NCI-H446 treated with DMSO at 0.1 percent for 48 hours (cell line): Measurements from ENCODE around the gene TRIM75.
"Not testable (repeated sequence)": the region's sequence is repeated elsewhere in the genome, so short reads cannot be mapped to it uniquely, and the experiment has no call there.

Experiments
- DNase-seq: peaks from one replicate; lab custom pipeline; 2025; lab: John Stamatoyannopoulos, UW

TRIM75 gene

DNA sequence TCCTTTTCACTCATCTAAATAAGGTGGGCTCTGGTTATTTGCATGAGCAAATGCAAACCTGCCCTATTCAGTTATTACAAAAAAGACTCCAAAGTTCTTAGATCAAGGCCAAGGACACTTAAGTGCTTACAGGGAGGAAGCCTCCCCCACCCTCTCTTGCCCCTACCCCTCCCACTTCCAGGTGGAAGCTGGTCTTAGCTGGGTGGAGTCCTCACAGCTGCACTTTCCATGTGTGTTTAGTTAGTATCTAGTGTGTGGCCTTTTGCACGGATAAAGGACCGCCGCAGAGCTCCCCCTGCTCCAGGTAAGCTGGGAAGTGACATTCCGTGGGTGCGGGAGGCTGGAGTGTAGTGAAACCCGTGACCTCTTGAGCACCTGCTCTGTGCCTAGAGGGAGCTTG, at the start of gene TRIM75:
Gene TRIM75 (plus strand): TSS at position 222 of the 400 bp plus-strand sequence. CDS start 5,282 bp downstream, outside the sequence.
- DNase-seq: no peak

DNA sequence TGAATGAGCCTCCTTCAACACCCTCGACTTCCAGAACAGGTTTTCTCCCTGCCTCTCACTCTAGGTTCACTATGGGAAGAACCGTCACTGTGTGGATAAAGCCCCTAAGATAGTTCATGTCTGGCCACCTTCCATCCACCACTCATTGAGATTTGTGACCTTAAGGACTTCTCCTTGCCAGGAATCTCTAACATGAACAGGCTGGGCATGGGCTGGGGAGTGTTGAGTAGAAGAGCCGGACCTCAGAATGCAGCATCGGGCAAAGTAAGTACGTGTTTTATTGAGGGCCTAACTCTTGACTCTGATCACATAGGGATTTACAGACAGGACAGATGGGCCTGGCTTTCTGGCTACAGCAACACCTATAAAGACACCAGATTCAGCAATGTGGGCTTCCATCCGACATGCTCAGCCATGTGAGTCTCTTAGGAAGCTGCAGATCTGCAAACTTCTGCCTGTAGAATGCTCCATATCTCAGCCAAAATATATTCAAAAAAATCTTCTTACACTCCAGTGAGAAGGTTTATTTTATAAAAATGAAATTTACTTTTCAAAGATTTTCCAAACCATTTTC, 48.2 kb upstream of the TRIM75 start:
- no peak for DNase-seq

DNA sequence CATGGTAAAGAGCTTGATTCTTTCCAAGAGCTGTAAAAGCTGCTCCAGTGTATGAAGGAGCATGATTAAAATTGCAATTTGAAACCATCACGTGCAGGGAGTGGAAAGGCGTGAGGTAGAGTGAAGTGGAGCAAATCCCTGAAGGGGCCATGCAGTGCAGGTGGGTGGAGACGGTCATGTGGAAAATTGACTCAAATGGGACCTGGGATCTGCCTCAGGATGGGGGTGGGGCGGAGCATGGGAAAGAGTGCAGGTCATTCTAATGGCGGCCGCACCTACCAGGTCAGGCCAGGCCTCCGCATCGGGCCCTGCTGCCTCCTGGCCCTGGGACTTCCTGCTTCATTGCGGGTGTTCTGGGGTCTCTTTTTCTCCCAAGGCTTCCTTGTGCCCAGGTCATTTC, 47.2 kb upstream of the TRIM75 start:
- DNase-seq: no peak

DNA sequence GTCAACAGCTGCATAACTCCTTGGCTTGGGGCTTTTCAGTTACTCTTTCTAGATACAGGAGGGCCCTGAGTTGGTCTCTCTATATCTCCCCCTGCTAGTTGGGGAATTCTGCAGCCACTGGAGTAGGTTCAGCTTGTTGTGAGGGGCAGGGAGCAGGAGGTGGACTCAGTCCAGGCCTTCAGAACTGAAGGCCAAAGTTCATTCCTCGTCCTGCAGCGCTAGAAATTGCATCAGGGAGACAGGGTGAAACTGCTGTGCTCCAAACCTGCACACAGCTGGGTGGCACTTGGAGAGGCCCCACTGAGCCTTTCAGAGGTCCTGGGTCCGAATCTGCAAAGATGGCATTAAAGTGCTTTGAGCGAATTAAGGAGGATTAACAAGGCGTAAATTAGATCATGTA, 46.8 kb upstream of the TRIM75 start:
- DNase-seq: no peak

DNA sequence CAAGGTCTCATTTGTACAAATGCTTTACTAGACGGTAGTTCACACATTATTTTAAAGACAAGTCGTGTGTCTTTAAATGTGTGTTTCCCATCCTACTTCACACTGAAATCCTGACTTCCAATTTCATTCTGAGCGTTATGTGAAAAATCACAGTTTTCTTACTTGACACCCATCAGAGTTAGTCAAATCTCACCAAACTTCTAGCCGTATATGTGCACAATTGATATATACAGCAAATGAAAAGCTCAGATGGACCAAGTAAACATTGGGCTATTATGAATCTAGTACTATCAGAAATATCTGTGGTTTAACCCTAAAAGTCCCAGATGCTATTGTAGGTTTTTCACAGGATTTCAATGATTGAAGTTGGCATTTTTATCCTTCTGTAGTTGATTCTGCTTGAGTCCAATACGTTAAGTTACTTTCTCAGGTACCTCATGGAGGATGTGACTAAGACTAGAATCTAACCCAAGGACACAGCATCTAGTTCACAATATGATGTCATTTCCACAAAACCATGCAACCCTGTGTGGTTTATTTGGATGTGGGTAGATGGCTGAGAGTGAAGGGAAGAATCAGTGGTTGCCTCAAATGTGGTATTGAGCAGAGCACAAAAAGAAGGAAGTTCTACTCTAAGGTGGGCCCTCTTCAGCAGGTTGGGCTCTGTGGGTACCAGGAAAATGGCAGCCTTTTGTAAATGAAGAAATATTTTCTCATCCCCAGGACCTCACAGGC, 44.0 kb upstream of the TRIM75 start:
- no peak for DNase-seq

DNA sequence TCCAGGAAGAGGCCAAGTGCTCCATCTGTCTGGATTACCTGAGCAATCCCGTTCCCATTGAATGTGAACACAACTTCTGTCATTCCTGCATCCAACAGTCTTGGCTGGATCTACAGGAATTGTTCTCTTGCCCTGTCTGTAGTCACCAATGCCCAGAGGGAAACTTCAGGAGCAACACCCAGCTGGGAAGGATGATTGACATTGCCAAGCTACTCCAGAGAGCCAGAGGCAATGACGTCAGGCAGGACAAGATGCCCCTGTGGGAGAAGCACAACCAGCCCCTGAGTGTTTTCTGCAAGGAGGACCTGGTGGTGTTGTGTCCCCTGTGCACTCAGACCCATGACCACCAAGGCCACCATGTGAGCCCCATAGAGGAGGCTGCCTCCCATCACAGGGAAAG, 43.2 kb upstream of the TRIM75 start:
- no peak for DNase-seq

DNA sequence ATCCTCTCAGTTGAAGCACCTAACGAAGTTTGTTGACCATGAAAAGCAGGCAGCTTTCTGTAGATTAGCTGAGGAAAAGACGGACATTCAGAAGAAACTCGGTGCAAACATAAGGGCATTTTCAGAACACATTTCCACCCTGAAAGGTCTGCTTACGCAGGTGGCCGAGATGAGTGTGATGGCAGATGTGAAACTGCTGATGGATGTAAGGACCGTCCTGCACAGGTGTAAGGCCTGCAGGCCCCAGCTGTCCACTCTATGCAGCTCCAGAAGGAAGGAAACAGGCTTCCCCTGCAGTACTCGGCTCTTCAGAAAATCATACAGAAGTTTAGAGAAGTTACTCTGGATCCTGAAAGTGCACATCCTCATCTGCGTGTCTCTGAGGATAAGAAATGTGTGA, 42.7 kb upstream of the TRIM75 start:
- DNase-seq: no peak

DNA sequence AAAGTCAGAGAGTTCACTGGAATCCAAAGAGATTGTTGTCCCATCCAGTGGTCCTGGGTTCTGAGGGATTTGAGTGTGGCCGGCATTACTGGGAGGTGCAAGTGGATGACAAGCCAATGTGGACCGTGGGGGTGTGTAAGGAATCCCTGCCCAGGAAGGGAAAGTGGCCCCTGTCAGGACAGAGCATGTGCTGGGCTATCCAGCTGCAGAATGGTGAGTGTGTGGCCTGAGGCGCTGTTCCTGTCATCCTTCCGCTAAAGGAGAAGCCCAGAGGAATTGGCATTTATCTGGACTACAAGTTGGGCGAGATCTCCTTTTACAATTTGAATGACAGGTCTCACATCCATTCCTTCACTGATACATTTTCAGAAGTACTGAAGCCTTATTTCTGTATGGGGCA, 42.3 kb upstream of the TRIM75 start:
- DNase-seq: no peak

DNA sequence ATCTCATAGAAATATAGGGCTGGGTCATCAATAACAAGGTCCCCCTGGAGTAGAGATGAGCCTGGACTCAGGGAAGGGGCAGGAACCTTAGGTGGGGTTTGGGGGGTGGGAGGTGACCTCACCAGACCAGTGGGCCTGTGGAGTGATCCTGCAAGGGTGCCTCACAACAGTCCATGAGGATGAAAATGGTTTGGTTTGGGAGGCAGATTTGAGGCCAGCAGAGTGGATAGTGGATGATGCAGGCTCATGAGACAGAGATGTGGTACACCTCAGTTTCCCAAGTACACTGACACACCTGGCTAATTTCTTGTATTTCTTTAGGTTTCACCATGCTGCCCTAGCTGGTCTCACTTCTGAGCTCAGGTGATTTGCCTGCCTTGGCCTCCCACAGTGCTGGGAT, 40.0 kb upstream of the TRIM75 start:
- DNase-seq: no peak

DNA sequence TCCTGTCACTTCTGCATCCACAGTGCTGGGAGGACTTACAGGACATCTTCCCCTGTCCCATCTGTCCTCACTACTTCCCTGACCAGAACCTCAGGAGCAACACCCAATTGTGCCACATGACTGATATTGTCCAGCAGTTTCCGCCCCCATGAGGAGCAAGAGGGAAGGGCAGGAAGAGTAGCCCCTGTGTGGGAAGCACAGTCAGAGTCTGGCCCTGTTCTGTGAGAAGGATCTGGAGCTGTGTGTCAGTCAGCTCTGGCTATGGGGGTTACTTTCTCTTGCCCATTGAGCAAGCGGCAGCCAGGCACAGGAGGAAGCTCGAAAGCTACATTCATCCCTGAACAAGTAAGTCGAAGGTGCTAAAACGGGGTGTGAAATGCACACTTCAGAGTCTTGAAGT, 36.7 kb upstream of the TRIM75 start:
- no peak for DNase-seq

DNA sequence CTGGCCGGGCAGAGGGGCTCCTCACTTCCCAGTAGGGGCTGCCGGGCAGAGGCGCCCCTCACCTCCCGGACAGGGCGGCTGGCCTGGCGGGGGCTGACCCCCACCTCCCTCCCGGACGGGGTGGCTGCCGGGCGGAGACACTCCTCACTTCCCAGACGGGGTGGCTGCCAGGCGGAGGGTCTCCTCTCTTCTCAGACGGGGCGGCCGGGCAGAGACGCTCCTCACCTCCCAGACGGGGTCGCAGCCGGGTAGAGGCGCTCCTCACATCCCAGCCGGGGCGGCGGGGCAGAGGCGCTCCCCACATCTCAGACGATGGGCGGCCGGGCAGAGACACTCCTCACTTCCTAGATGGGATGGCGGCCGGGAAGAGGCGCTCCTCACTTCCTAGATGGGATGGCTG, 33.7 kb upstream of the TRIM75 start:
- DNase-seq: not testable (repeated sequence)

DNA sequence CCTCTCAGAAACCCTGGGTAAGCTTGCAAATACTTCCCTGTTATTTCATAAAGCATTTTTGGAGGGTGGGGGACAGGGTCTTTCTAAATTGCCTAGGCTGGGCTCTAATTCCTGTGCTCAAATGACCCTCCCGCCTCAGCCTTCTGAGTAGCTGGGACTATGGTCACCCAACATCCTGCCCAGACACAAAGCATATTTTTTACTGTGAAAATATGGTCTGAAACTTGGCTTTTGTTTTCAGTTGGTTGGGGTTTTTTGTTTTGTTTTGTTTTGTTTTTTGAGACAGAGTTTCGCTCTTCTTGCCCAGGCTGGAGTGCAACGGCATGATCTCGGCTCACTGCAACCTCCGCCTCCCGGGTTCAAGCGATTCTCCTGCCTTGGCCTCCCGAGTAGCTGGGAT, 27.9 kb upstream of the TRIM75 start:
- not testable (repeated sequence) for DNase-seq

DNA sequence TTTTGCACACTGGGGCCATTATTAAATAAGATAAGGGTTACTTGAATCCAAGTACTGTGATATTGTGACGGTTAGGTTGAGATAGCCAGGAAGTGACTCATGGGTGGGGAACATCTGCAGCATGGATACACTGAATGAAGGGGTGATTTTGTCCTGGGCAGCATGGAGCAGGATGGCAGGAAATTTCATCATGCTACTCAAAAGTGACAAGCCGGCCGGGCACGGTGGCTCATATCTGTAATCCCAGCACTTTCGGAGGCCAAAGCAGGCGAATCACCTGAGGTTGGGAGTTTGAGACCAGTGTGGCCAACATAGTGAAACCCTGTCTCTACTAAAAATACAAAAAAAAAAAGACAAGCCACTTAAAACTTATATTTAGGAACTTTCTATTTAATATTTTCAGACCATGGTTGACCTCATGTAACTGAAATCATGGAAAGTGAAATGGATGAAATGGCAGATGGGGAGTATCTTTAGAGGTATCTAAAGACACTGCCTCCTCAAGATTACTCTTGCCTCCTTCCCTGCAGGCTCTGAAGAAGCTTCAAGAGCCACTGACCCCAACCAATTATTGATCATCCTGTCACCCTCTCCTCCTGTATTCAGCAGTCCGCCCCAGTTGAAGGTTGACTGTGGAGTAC, 25.8 kb upstream of the TRIM75 start:
- no peak for DNase-seq

DNA sequence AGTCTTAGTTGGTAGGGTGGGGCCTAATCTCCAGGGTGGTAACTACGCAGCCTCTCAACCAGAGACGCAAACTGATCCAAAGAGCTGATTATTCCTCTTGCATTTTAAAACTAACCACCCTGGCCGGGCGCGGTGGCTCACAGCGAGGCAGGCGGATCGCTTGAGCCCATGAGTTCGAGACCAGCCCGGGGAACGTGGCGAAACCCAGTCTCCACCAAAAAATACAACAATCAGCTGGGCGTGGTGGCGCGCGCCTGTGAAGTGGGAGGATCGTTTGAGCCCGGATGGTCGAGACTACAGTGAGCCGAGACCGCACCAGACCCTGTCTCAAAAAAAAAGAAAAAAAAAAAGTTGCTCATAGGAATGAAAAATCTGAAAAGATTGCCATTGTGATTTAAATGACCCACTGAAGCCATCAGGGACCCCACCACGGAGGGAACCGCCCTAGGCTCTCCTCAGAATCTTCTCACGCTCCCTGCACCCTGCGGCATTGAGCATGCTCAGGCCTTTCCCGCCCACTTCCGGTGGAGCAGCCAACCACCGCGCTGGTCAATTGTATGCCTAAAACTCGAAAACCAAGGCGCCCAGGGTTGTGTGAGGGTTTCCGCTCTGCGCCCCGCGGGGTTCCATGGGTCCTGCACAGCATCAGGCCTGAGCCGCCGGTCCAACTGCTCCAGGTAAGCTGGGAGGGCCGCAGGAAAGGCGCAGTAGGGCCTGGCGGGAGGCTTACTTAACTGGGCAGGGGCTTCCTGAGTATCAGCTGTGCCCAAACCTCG, 22.0 kb upstream of the TRIM75 start, which contains the start of gene TRIM60:
Gene TRIM60 (plus strand): TSS at position 564 of the 776 bp plus-strand sequence. CDS start 8,074 bp downstream, outside the sequence.
- DNase-seq: no peak

DNA sequence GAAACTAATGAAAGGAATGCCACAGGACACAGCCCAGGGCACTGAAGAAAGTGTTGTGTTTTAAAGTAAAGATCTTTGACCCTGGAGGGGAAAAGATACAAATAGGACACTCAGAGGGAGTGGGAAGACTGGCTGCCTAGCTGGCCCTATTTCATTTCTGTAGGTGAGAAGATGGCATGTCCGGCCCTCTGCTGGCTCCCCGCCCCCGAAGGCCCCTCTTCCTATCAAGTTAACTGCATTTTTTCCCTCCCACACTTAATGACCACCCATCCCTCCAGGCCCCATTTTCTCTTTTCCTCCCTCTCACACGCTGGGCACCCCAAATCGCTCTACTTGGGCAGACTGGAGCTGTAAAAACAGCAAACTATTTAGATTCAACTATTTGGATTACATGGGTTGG, 5.5 kb upstream of the TRIM75 start:
- DNase-seq: no peak

DNA sequence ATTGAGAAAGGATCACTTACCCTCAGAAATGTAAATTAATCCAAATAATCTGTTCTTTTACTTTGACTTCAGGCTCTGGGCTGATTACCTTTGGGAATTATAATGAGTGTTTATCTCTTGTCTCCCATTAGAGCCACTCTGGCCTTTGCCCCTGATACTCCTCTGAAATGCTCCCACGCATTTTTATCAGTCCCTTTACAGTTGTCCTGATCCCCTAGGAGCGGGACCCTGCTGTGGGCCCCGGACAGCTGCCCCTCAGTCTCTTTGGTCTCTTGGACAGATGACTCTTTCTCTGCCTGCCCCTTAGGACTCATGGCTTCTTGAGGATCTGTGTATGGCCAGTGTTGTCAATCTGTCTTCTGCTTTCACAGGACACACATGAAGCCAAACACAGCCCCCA, 1.0 kb upstream of the TRIM75 start:
- no peak for DNase-seq

DNA sequence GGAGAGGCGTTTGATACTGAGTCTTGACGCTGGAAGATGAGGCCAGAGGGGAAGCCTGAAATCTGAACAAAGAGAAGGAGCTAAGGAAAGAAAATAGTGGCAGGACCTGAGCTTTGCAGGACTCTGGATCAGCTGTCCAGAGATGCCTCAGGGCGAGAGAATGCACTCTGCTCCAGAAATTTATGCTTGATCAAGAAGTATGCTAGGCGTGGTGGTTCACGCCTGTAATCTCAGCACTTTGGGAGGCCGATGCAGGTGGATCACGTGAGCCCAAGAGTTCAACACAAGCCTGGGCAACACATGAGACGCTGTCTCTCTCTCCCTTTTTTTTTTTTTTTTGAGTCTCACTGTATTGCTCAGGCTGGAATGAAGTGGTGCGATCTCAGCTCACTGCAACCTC, 1.9 kb downstream of the TRIM75 start:
- DNase-seq: no peak

DNA sequence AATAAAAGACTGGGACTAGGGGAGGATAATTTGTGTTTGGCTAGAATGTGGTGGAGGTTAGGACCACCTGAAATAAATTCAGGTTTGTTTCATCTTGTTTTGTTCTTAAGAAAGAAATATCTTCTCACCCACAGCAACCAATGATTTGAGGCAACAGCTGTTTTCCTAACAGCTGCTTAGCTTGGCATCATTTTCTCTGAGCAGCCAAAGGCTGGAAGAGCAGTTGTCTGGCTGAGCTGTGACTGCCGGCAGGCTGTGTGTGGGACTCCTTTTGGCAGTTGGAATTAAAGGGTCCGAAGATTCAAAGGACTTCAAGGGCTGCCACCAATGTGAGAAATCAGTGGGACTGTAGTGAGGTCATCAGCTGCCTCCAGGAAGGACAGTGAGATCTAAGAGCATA, 5.0 kb downstream of the TRIM75 start:
- no peak for DNase-seq

DNA sequence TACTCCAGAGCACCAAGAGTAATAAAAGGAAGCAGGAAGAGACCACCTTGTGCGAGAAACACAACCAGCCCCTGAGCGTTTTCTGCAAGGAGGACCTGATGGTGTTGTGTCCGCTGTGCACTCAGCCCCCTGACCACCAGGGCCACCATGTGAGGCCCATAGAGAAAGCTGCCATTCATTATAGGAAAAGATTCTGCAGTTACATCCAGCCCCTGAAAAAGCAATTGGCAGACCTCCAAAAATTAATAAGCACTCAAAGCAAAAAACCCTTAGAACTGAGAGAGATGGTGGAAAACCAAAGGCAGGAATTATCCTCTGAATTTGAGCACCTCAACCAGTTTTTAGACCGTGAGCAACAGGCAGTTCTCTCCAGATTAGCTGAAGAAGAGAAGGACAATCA, 5.7 kb downstream of the TRIM75 start:
- DNase-seq: no peak

DNA sequence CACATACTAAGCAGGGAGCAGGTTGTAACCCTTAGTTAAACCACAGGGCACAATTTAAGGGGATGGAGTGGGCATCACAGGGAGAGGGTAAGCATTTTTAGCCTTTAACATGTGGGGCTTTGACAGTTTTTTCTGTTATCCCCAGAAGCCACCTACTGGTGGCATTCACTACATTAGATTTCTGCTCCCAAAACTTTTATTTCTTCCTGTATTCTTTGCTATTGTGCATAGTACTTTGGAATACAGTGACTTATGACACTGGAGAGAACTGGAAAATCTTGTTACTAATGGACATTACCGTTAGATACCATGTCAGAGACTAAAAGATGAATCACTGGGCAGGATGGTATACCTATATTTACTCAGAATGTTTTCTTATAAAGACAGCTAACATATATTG, 7.3 kb downstream of the TRIM75 start:
- no peak for DNase-seq

DNA sequence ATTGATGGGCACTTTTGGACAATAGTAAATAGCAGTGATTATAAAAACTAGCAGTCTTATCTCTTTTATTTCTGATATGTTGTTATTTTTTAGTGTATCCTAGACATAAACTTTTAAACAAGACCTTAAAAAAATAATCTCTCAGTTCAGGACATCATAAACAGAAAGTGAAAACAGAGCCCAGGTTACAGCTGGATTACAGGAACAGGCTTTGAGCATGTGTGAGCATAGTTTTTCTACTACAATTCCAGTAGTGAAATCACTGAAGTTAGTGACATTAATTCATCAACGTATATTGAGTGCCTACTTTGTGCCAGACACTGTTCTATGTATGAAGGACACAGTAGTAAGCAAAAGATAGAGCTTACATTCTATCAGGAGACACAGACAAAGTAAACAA, 16.9 kb downstream of the TRIM75 start:
- DNase-seq: no peak

DNA sequence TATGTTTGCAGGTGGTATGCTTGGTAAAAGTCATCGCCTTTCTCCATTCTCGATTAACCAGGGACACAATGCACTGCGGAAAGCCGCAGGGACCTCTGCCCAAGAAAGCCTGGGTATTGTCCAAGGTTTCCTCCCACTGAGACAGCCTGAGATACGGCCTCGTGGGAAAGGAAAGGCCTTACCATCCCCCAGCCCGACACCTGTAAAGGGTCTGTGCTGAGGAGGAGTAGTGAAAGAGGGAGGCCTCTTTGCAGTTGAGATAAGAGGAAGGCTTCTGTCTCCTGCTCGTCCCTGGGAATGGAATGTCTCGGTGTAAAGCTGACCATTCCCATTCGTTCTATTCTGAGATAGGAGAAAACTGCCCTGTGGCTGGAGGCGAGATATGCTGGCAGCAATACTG, 19.7 kb downstream of the TRIM75 start:
- not testable (repeated sequence) for DNase-seq
